ENCODE data around the gene FGF10. TPM values are rescaled to one million over a fixed set of nuclear protein-coding genes. Genes with fewer than 3 reads are reported as not detected.

FGF10 gene
- total RNA-seq: 8.3 TPM

GRCh38 chr5:44389090-44389822 lies at the start of gene FGF10:
FGF10 (minus strand) TSS chr5:44389420; CDS start chr5:44388682, 738 bp downstream.

